GM23338 (cell line): ENCODE results near the gene PRM1. TPM values are rescaled to one million over a fixed set of nuclear protein-coding genes. Genes with fewer than 3 reads are reported as not detected.

Experiments
- microRNA-seq: library from miRNA; unstranded; fragments of <30 nt; microRNA quantifications from one replicate; pipeline ENCODE4, GENCODE V29; 2017
- polyA plus RNA-seq: library from polyadenylated mRNA; unstranded; fragments of >200 nt; fragmentation: Nextera tagmentation; extraction: Ambion mirVana; gene quantifications from 2 replicates; pipeline ENCODE4 v1.2.1, GENCODE V29; 2016
- small RNA-seq: library from RNA; depleted of rRNA; stranded (forward); fragments of <200 nt; gene quantifications from one replicate; pipeline ENCODE3, GENCODE V24; 2014; ENCODE audit warnings: low replicate concordance
- total RNA-seq: library from RNA; depleted of rRNA; stranded (reverse); fragments of >200 nt; shearing (Covaris generic); gene quantifications from 2 replicates; pipeline ENCODE4 v1.2.3, GENCODE V29; 2014; rRNA removed

PRM1 gene
- total and polyA plus RNA-seq, 2 experiments from 2014 or later = 1.2 TPM; not detected in 1

Small RNA genes within 50 kb of the gene (microRNA-seq; reads per million reads assigned to microRNA genes)
- not detected for gene MIR548H2

Small RNA genes within 50 kb of the gene (small RNA-seq; reads per million reads assigned to genes)
- not detected for gene MIR548H2
- gene RF00019 = not detected
- gene RF00554 = not detected

Other genes with a start within 250 kb of the PRM1 start
- 79.2 and 84.7 TPM in 2 replicates for gene SOCS1, start 25.1 kb downstream of the PRM1 start, total RNA-seq
- 104 and 108 TPM in 2 replicates for gene SOCS1, start 25.1 kb downstream of the PRM1 start, polyA plus RNA-seq
- not detected in 2 replicates for gene TNP2, start 12.0 kb downstream of the PRM1 start, total RNA-seq
- gene TNP2, start 12.0 kb downstream of the PRM1 start, polyA plus RNA-seq = not detected in 2 replicates
- not detected in 2 replicates for gene PRM3, start 7.7 kb downstream of the PRM1 start, total RNA-seq
- gene PRM3, start 7.7 kb downstream of the PRM1 start, polyA plus RNA-seq = not detected in 2 replicates
- gene PRM2, start 4.8 kb downstream of the PRM1 start, total RNA-seq = not detected in 2 replicates
- not detected in 2 replicates for gene PRM2, start 4.8 kb downstream of the PRM1 start, polyA plus RNA-seq
- 98.2 and 120 TPM in 2 replicates for gene RMI2, start 64.1 kb upstream of the PRM1 start, total RNA-seq
- 103 and 108 TPM in 2 replicates for gene RMI2, start 64.1 kb upstream of the PRM1 start, polyA plus RNA-seq